HG03558 (cell line): ENCODE results near the gene CTNNBIP1.

Experiments
- ATAC-seq: cut with Tn5 transposase; IDR thresholded peaks from one replicate; pipeline ENCODE4 v1.9.1; 2021; ENCODE audit warnings: moderate number of reproducible peaks; ENCODE audit not compliant: unreplicated experiment; ENCODE audit errors: extremely low read depth

CTNNBIP1 gene

DNA sequence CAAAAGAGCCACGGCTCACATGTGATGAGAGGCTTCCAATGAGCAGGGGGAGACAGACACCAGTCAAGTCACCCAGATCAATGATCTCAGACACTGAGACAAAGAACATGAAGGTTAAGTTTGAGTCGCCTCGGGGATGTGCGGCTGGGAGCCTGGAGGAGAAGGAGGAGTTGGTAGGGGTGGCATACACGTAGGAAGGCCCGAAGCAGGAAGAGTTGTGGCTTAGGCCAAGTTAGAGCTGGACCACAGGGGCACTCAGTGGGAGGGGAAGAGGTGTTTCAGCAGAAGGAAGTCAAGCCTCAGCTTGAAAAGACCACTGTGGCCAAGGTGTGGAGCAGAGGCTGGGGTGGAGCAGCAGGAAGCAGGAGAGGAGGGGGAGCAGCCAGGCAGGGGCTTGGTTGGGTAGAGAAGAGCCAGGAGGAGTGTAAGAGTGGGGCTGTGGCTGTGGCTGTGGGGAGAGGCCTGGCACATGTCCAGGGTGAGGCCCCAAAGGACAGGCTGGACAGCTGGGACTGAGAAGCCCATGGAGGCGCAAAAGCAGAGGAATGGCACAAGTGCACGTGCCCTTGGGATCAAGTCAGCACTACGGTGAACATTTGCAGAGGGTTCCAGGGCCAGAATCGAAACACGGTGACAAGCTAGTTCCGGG is 27.6 kb downstream of the CTNNBIP1 start:
- no peak for ATAC-seq

DNA sequence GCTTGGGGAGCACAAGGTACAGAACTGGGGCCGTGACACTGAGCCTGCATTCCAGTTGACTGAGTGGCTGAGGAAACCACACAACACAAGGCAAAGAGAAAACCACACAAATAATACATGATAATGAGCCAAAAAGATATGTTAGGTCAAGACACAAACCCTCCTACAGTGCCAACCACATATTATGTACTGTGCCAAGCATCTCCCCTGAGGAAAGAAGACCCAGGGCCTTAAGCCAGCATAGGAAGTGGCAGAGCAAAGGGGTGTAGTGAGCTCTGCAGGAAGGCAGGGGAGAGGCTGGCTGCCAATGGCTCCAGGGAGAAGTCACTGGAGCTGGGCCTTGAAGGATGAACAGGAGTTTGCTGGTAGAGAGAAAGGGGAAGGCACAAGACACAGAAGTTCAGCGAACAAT is 28.2 kb downstream of the CTNNBIP1 start:
- no peak for ATAC-seq

- ATAC-seq: no peak
These were observed 31.7 kb downstream of the CTNNBIP1 start for GRCh38 chr1:9878404-9878803.

GRCh38 chr1:9877962-9878361 is 32.1 kb downstream of the CTNNBIP1 start:
- no peak for ATAC-seq

DNA sequence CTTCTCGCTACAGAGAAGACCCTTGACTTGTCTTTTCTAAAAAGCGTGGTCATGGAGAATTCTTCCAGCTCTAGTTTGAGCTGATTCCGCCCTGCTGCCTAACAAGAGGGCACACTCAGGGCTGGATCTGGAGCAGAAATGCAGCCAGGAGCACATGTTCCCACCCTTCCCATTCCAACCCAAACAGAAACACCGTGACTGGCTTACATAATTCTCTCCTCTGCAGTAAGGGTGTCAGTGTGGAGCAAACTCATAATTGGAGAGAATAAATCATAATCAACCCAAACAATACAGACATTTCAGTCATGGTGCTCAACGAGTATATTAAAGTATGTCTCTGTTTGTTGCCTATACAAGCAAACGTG is 34.5 kb downstream of the CTNNBIP1 start:
- no peak for ATAC-seq

- ATAC-seq: no peak
These were observed 35.0 kb downstream of the CTNNBIP1 start for GRCh38 chr1:9874959-9875635.

DNA sequence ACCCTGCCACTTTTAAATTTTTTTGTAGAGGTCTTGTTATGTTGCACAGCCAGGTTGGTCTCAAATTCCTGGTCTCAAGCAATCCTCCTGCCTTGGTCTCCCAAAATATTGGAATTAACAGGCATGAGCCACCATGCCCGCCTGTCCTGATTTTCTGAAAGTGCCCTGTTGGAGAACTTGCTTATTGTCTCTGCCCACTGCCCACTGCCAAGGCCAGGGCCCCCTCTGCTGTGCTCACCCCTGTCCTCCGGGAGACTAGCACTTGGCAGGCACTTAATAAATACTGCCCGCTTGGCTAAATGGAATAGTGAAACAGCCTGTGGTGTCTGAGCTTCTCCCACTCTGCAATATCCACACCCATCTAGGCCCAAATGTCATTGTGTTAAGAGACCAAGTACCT is 35.7 kb downstream of the CTNNBIP1 start:
- no peak for ATAC-seq

- no peak for ATAC-seq
These were observed 36.1 kb downstream of the CTNNBIP1 start for GRCh38 chr1:9873992-9874391.

GRCh38 chr1:9873385-9873784 is 36.7 kb downstream of the CTNNBIP1 start:
- no peak for ATAC-seq

- ATAC-seq: no peak
These were observed 37.5 kb downstream of the CTNNBIP1 start for GRCh38 chr1:9872430-9873165.

DNA sequence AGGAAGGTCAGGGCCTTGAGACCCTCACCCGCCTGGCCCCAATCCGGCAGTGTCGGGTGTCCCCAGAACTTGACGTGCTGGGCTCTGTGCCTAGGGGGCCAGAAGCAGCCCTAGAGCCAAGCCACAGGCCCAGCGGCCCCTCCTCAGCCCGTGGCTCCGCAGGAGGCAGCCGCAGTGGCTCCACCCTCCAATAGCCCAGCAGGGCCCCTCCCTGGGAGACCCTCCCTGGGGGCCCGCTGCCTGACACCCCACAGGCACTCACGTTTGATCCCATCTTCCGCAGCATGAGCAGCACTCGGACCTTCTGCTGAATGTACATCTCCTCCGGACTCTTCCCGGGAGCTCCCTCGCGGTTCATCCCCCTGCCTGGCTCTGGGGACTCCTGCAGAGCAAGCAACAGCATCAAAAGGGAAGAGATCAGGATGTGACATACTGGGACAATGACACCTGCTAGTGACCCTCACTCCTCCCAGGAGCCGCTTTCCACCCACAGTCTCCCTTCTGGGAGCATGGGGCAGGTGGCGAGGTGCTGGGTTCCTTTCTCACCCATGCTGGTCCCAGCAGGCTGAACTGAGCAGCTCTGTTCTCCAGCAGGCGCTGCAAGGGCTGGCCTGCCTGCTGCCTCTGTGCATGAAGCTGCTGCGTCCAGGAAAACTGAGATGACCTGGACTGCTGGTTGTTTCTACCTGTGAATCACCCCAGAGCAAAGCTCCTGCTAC is 38.2 kb downstream of the CTNNBIP1 start:
- no peak for ATAC-seq

DNA sequence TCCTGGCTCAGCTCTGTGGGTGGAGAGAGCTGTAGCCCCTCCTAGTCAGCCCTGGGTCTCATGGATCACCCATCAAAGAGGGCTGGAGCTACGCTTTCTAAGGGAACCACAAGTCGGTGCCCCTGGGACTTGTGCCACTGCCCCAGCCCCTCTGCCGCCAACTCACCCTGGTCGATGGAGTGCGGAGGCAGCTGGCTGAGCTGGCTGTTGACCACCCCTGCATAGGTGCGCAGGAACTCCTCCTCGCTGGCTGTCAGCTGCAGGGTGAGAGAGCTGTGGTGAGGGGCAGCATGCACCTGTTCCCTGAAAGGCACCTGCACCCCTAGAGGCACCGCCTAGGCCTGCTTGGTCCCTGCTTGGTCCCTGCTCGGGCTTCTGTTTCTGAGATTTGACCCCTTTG is 39.0 kb downstream of the CTNNBIP1 start:
- no peak for ATAC-seq

GRCh38 chr1:9870572-9870971 is 39.5 kb downstream of the CTNNBIP1 start:
- ATAC-seq: no peak

DNA sequence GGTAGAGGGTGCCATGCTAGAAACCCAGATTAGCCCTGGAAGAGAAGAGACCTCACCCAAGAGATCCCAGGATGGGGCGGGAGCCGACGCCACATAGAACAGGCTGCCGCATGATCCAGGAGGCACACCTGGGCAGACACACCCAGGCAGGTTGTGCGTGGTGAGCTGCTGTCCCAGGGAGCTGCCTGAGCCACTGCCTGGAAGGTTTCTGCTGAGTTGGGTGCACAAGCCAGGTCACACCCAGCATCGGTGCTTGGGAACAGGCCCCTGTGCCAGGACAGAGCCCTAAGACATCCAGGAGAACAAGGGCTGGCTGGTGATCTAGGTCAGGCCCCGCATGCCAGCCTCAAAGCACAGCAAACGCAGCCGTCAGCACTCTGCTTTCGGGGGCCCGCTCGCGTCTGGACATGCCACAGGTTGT is 40.2 kb downstream of the CTNNBIP1 start:
- no peak for ATAC-seq

DNA sequence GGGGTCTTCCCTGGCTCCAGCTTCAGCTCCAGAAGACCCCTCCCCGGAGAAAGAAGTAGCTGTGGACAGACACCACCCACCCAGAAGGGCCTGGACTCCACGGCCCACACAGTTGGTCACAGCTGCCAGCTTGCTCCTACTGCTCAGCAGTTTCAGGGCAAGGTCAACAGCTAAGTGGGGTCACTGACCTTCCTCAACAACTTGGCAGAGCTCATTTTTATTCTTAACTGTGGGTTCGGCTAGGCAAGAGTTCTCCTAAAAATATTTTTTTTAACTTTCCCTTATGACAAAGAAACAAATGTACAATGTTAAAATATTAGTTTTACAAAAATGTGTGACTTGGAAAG is 41.9 kb downstream of the CTNNBIP1 start:
- ATAC-seq: no peak

DNA sequence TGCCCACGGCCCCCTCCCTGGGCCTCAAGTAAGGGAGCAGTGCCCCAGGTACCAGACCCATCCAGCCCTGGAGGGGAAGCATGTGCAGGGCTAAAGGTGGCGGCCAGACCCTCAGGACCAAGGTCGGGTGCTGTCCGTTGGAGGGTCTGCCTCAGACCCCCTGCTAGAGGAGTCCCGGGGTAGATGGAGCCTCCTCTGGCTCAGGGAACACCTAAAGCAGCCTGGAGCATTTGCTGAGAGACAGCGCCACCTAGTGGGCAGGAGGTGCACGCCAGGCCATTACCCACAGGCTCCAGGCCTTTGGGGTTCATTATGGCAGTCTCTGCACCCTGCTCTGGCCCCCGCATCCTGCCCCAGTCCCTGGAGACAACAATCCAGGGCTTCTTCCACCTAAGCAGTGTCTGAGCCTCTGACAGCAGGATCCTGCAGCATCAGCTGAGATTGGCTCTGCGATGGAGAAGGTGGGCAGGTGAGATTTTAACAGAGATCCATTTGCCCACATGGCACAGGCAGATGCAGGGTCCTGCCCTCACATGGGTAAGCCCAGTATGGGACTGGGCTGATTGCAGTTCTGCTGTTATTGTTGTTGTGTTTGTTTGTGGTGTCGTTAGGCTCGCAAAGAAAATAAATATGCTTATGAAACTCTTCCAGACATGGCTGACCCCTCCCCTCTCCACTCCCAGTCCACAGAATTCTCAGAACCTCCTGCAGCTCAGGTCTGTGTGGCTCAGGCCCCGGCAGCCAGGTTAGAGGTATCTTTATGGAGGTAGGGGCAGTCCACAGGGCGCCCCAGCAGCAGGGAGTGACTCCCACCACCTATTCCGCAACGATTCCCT is 42.4 kb downstream of the CTNNBIP1 start:
- no peak for ATAC-seq

DNA sequence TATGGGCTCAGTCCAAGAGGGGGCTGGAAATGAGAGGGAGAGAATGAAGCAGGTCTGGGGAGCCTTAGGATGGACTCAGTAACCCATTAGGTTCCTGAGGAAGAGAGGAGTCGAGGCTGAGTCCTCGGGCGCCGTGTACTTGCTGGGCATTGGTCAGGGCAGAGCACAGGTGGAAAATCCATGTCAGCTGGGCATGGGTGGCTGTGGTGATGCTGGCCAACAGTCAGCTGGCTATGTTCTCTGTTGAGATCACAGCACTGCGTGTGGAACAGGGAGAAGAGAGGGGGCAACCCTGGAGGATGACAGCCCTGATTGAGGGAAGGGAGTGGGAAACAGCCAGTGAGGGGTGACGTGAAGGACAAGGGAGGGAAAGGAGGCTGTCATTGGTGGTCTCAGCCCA is 43.2 kb downstream of the CTNNBIP1 start:
- no peak for ATAC-seq

- no peak for ATAC-seq
These were observed 44.3 kb downstream of the CTNNBIP1 start for GRCh38 chr1:9865724-9866123.

DNA sequence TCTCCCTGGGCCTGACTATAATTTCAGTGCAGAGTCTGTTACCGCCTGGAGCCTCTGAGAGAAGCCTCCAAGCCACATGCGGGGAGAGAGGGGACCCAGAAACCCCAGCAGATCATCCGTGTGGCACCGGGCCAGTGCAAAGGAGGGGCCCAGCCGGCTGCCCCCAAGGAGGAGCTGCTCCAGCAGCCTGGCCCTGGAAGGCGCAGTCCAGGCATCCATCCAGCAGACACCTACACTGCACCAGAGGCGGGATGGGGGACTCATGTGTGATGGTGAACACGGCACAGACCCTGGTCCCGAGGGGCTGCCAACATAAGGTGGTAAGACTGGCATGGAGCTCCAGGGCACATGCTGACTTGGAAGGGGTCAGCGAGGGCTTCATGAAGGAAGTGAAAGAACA is 46.7 kb downstream of the CTNNBIP1 start:
- no peak for ATAC-seq

DNA sequence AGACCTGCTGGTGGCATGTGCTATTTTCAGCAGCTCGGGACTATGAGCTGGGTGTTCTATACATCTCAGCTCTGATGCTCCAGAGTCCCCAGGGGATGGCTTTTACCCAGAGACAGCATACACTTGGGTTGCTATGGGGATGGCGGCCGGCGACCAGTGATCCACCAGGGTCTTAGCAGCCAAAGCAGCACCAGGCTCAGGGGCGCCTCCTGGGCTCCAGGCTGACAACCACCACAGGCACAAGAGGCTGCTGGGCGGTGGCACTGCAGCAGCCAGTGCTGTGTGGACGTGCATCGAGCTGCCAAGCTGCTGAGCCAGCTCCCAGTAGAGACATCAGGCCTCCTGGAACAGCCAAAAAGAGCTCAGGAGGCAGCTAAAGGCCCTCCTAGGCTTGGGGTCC is 48.7 kb downstream of the CTNNBIP1 start:
- ATAC-seq: no peak
